ENCODE results near the gene SLC25A1. TPM values are rescaled to one million over a fixed set of nuclear protein-coding genes. Genes with fewer than 3 reads are reported as not detected.

Gene SLC25A1
- total RNA-seq, 1 experiment from 2014 or later = 81.6 TPM

- Histone ChIP-seq H3K9me2 (replicated peaks; ENCODE audit: low read length) (no peaks in the 10 kb centered on the region), H3F3A (ENCODE audit: low read length, unreplicated experiment) (no peaks in the 10 kb centered on the region), H3K9ac (ENCODE audit: low read length) (no peak overlapping the region), H3K4me1 (ENCODE audit: insufficient read depth, low read length) (no peaks in the 10 kb centered on the region), H3K4me2 (ENCODE audit: low read length) (no peak overlapping the region), H2AFZ (ENCODE audit: low read length) (no peak overlapping the region), H3K4me3 (ENCODE audit: low read length) (no peak overlapping the region), H3K79me2 (ENCODE audit: low read length) (no peaks in the 10 kb centered on the region), H3K36me3 (ENCODE audit: low read depth, low read length) (no peaks in the 10 kb centered on the region), H4K20me1 (ENCODE audit: low read length) (no peaks in the 10 kb centered on the region), H3K9me3 (ENCODE audit: low read length) (no peaks in the 10 kb centered on the region), H3K27me3 (ENCODE audit: low read length) (no peaks in the 10 kb centered on the region), H3K27ac (ENCODE audit: low read length) (no peak overlapping the region)
- DNase-seq (no peak), ATAC-seq (no peak)
- CTCF ChIA-PET = no interaction called here
- POLR2A ChIA-PET (ENCODE audit: unreplicated experiment) = no interaction called here
- intact Hi-C loops (cut with micrococcal nuclease) = no loop called here
- TF ChIP-seq EZH2 (IDR thresholded peaks at IDR 0.05; ENCODE audit: low read length, unreplicated experiment) = no peak
- TF ChIP-seq EZH2phosphoT487 (IDR thresholded peaks at IDR 0.05; ENCODE audit: borderline replicate concordance, low read length) = no peak
- TF ChIP-seq CTCF (conservative IDR thresholded peaks at IDR 0.05; ENCODE audit: low read depth, low read length) = no peak
- BruUV-seq (replicated peaks) = no TSS peak
Measured at GRCh38 chr22:19222242-19223005, 43.9 kb upstream of the SLC25A1 start.

- TF ChIP-seq CTCF (conservative IDR thresholded peaks at IDR 0.05; ENCODE audit: low read depth, low read length) = no peak
- no peak for TF ChIP-seq EZH2 (IDR thresholded peaks at IDR 0.05; ENCODE audit: low read length, unreplicated experiment)
- TF ChIP-seq EZH2phosphoT487 (IDR thresholded peaks at IDR 0.05; ENCODE audit: borderline replicate concordance, low read length) = no peak
- Histone ChIP-seq H3K9me3 (ENCODE audit: low read length) (no peaks in the 10 kb centered on the region), H3K4me1 (ENCODE audit: insufficient read depth, low read length) (no peaks in the 10 kb centered on the region), H3K4me2 (ENCODE audit: low read length) (no peak overlapping the region), H2AFZ (ENCODE audit: low read length) (no peak overlapping the region), H3K9me2 (replicated peaks; ENCODE audit: low read length) (no peaks in the 10 kb centered on the region), H3K4me3 (ENCODE audit: low read length) (no peak overlapping the region), H3F3A (ENCODE audit: low read length, unreplicated experiment) (no peaks in the 10 kb centered on the region), H3K9ac (ENCODE audit: low read length) (no peak overlapping the region), H4K20me1 (ENCODE audit: low read length) (no peaks in the 10 kb centered on the region), H3K36me3 (ENCODE audit: low read depth, low read length) (no peaks in the 10 kb centered on the region), H3K79me2 (ENCODE audit: low read length) (no peaks in the 10 kb centered on the region), H3K27ac (ENCODE audit: low read length) (no peak overlapping the region), H3K27me3 (ENCODE audit: low read length) (no peaks in the 10 kb centered on the region)
- no TSS peak for BruUV-seq (replicated peaks)
- POLR2A ChIA-PET (ENCODE audit: unreplicated experiment) = no interaction called here
- ATAC-seq = no peak
- intact Hi-C loops (cut with micrococcal nuclease) = no loop called here
- CTCF ChIA-PET = no interaction called here
- DNase-seq = no peak
Measured at GRCh38 chr22:19220867-19221266, 42.3 kb upstream of the SLC25A1 start.

GRCh38 chr22:19218541-19219233 is 40.2 kb upstream of the SLC25A1 start:
- H3K4me2 ChIP-seq (ENCODE audit: low read length) = no peak overlapping the region
- no peaks in the 10 kb centered on the region for H3K9me2 ChIP-seq (replicated peaks; ENCODE audit: low read length)
- BruUV-seq (replicated peaks) = no TSS peak
- no peak for TF ChIP-seq EZH2phosphoT487 (IDR thresholded peaks at IDR 0.05; ENCODE audit: borderline replicate concordance, low read length)
- no peak for TF ChIP-seq CTCF (conservative IDR thresholded peaks at IDR 0.05; ENCODE audit: low read depth, low read length)
- TF ChIP-seq EZH2 (IDR thresholded peaks at IDR 0.05; ENCODE audit: low read length, unreplicated experiment) = no peak
- DNase-seq = no peak
- no peak overlapping the region for H3K27ac ChIP-seq (ENCODE audit: low read length)
- H3K79me2 ChIP-seq (ENCODE audit: low read length) = no peaks in the 10 kb centered on the region
- ChIA-PET POLR2A (ENCODE audit: unreplicated experiment) (no interaction called here), CTCF (no interaction called here)
- H4K20me1 ChIP-seq (ENCODE audit: low read length) = no peaks in the 10 kb centered on the region
- H3K9ac ChIP-seq (ENCODE audit: low read length) = no peak overlapping the region
- H2AFZ ChIP-seq (ENCODE audit: low read length) = no peak overlapping the region
- intact Hi-C loops (cut with micrococcal nuclease) = loop anchor here (1.0 to 5.0 kb wide), 3 partner anchors 40 to 74 kb away; partner anchors contain the start of genes CLTCL1 and SLC25A1
- H3K4me3 ChIP-seq (ENCODE audit: low read length) = no peak overlapping the region
- no peaks in the 10 kb centered on the region for H3K27me3 ChIP-seq (ENCODE audit: low read length)
- no peaks in the 10 kb centered on the region for H3K9me3 ChIP-seq (ENCODE audit: low read length)
- no peaks in the 10 kb centered on the region for H3F3A ChIP-seq (ENCODE audit: low read length, unreplicated experiment)
- no peak; the same call in 1 of the 2 replicates for ATAC-seq
- H3K36me3 ChIP-seq (ENCODE audit: low read depth, low read length) = no peaks in the 10 kb centered on the region
- no peaks in the 10 kb centered on the region for H3K4me1 ChIP-seq (ENCODE audit: insufficient read depth, low read length)
